Measurements from ENCODE around the gene TOP3B. TPM values are rescaled to one million over a fixed set of nuclear protein-coding genes. Genes with fewer than 3 reads are reported as not detected.
A peak's percentile ranks its signal among the peaks of the same experiment; 100 is the strongest.

The TOP3B gene
- total and polyA plus RNA-seq, 9 of the 15 experiments (the other 6 are each of a cell fraction or from before 2014, with no cell fraction given), result 3.0 to 188 (median 112) TPM

- no peak for TF ChIP-seq E2F8 (IDR thresholded peaks at IDR 0.05; ENCODE audit: low read depth, partially characterized antibody)
- TF ChIP-seq PTTG1 (tag; IDR thresholded peaks at IDR 0.05; ENCODE audit: low read depth), result no peak
- TF ChIP-seq ZNF232 (CRISPR knock-in tag; IDR thresholded peaks at IDR 0.05), result no peak
- TF ChIP-seq SNRNP70 (optimal IDR thresholded peaks at IDR 0.05; ENCODE audit: low read depth, low read length), result no peak
- peak; percentile 86; the same call in 1 of the 2 replicates for TF ChIP-seq THAP7 (CRISPR knock-in tag; IDR thresholded peaks at IDR 0.05)
- TF ChIP-seq STAG1 (CRISPR knock-in tag; IDR thresholded peaks at IDR 0.05; ENCODE audit: borderline replicate concordance), result 0 out of 2 replicates have a peak, but pooled peaks have one; percentile 32
- no peak for TF ChIP-seq CREBBP (IDR thresholded peaks at IDR 0.05; ENCODE audit: low read depth, low read length)
- TF ChIP-seq ZNF699 (CRISPR knock-in tag; IDR thresholded peaks at IDR 0.05; ENCODE audit: insufficient replicate concordance), result no peak
- TF ChIP-seq ZNF57 (CRISPR knock-in tag; IDR thresholded peaks at IDR 0.05), result no peak
- TF ChIP-seq ZBTB33 (CRISPR knock-in tag; IDR thresholded peaks at IDR 0.05), result no peak
- TF ChIP-seq CHCHD3 (CRISPR knock-in tag; IDR thresholded peaks at IDR 0.05), result no peak
- TF ChIP-seq PHF8 (IDR thresholded peaks at IDR 0.05; ENCODE audit: borderline replicate concordance, low read length), result no peak
- TF ChIP-seq ZNF184 (CRISPR knock-in tag; IDR thresholded peaks at IDR 0.05), result peak; percentile 78; the same call in 1 of the 2 replicates
- no peak for TF ChIP-seq ZNF175 (CRISPR knock-in tag; IDR thresholded peaks at IDR 0.05; ENCODE audit: low read depth)
- no peak for TF ChIP-seq FOXO4 (CRISPR knock-in tag; IDR thresholded peaks at IDR 0.05)
- no peak for TF ChIP-seq ELK1 (CRISPR knock-in tag; IDR thresholded peaks at IDR 0.05)
- no peak for TF ChIP-seq ZNF23 (CRISPR knock-in tag; IDR thresholded peaks at IDR 0.05)
- TF ChIP-seq ZFP36 (IDR thresholded peaks at IDR 0.05; ENCODE audit: low read depth, low read length, partially characterized antibody), result no peak
- no peak for TF ChIP-seq DACH1 (IDR thresholded peaks at IDR 0.05; ENCODE audit: partially characterized antibody)
Observed at GRCh38 chr22:22031183-22031945, 48.8 kb upstream of the TOP3B start (continued).
